ENCODE measurements around the gene DNAJB1.
"Not testable (repeated sequence)": the region's sequence is repeated elsewhere in the genome, so short reads cannot be mapped to it uniquely, and the experiment has no call there.

The DNAJB1 gene

DNA sequence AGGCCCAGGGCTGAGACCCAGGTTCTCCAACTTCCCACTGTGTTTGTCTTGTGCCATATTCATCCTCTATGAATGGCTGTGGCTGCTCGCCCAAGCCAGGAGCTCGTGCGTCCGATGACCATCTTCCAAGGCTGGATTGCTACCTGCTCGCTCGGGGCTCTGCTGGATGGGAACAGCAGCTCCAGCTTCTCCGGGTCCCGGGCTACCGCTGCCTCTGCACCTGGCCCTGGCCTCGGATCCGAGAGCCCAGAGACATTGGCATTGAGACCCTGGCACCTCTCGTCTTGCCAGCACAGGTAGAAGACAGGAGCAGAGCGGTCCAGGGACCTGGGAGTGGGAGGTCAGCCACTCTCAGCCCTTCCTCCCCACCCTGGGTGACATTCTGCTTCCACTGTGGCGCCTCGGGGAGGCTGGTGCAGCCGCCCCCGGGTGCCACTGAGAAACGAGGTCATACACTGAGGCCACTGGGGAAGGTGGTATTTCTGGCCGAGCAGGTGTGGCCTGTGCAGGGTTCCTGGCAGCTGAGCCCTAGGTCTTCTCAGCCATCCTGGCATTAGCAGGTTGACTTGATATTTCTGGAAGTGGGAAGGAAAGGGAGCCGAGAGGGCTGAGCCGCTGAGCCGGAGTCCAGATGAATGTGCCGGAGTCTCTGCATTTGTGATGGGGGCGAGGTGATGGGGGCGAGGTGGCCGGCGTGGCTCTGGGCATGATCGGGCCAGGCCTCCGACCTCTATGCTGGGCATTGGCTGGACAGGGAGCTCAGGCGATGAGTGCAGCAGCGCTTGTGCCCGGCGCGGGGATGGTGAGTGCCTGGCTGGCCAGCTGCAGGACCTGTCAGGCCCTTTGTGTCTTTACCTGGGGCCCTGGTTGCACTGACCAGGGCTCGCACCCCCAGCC is 35.1 kb upstream of the DNAJB1 start:
- H3K36me3 ChIP-seq (ENCODE audit: control insufficient read depth, insufficient read depth, low read length) = no peaks in the 10 kb centered on the region; the same call in 1 of the 2 replicates
- no peak for DNase-seq (ENCODE audit: low read depth, low spot score)
- WGBS (ENCODE audit: insufficient coverage, insufficient read length) = no CpG with 5 or more reads among the region's 35 CpGs
- peaks cover 2% of the 10 kb centered on the region; the same call in 1 of the 2 replicates for H3K4me1 ChIP-seq (ENCODE audit: control insufficient read depth, insufficient read depth, low read length)
- H3K27me3 ChIP-seq (ENCODE audit: control insufficient read depth, insufficient read depth, low read length) = no peaks in the 10 kb centered on the region
- H3K27ac ChIP-seq (ENCODE audit: low read length) = no peak overlapping the region
- H3K4me3 ChIP-seq (ENCODE audit: low read length) = no peak overlapping the region
- no peaks in the 10 kb centered on the region for H3K9me3 ChIP-seq (ENCODE audit: control insufficient read depth, insufficient read depth, low read length)

DNA sequence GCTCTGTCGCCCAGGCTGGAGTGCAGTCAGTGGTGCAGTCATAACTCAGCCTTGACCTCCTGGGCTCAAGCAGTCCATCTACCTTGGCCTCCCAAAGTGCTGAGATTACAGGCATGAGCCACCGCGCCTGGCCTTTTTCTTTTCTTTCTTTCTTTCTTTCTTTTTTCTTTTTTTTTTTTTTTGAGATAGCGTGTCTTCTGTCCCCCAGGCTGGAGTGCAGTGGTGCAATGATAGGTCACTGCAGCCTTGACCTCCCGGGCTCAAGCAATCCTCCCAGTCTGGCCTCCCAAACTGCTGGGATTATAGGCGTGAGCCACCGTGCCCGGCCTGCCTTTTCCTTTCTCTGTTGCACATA is 33.8 kb upstream of the DNAJB1 start:
- H3K4me3 ChIP-seq (ENCODE audit: low read length); H3K36me3 ChIP-seq (ENCODE audit: control insufficient read depth, insufficient read depth, low read length); H3K27ac ChIP-seq (ENCODE audit: low read length); H3K27me3 ChIP-seq (ENCODE audit: control insufficient read depth, insufficient read depth, low read length); DNase-seq (ENCODE audit: low read depth, low spot score); H3K9me3 ChIP-seq (ENCODE audit: control insufficient read depth, insufficient read depth, low read length); H3K4me1 ChIP-seq (ENCODE audit: control insufficient read depth, insufficient read depth, low read length): not testable (repeated sequence)
- WGBS (ENCODE audit: insufficient coverage, insufficient read length) = no CpG with 5 or more reads among the region's 8 CpGs

DNA sequence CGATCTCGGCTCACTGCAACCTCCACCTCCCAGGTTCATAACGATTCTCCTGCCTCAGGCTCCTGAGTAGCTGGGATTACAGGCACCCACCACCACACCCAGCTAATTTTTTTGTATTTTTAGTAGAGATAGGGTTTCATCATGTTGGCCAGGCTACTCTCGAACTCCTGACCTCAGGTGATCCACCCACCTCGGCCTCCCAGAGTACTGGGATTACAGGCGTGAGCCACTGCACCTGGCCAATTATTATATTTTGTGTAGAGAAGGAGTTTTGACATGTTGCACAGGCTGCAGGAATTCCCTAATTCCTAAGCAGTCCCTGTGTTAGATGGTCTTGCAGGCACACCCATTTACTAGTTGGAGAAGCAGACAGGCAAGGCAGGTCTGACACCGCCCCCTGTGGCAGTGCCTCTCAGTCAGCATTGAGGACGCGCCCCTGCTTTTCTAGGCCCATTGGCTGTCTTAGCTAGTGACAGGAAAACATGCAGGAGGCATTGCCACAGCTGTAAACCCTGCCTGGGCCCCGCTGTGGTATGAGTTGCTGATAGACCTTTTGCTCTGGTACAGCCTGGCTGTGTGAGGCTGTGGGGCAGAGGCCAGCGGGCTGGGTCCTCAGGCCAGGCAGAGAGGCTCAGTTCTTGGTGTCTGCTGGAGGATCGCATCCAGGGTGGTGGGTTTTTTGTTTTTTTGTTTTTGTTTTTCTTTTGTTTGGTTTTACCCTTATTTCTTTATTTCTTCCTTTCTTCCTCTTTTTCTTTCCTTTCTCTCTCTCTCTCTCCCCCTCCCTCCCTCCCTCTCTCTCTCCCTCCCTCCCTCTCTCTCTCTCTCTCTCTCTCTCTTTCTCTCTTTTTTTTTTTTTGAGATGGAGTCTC is 33.2 kb upstream of the DNAJB1 start:
- H3K36me3 ChIP-seq (ENCODE audit: control insufficient read depth, insufficient read depth, low read length); H3K4me3 ChIP-seq (ENCODE audit: low read length); H3K27me3 ChIP-seq (ENCODE audit: control insufficient read depth, insufficient read depth, low read length); H3K9me3 ChIP-seq (ENCODE audit: control insufficient read depth, insufficient read depth, low read length); H3K27ac ChIP-seq (ENCODE audit: low read length); H3K4me1 ChIP-seq (ENCODE audit: control insufficient read depth, insufficient read depth, low read length): not testable (repeated sequence)
- peak; percentile 55 for DNase-seq (ENCODE audit: low read depth, low spot score)
- WGBS (ENCODE audit: insufficient coverage, insufficient read length) = no CpG with 5 or more reads among the region's 12 CpGs

DNA sequence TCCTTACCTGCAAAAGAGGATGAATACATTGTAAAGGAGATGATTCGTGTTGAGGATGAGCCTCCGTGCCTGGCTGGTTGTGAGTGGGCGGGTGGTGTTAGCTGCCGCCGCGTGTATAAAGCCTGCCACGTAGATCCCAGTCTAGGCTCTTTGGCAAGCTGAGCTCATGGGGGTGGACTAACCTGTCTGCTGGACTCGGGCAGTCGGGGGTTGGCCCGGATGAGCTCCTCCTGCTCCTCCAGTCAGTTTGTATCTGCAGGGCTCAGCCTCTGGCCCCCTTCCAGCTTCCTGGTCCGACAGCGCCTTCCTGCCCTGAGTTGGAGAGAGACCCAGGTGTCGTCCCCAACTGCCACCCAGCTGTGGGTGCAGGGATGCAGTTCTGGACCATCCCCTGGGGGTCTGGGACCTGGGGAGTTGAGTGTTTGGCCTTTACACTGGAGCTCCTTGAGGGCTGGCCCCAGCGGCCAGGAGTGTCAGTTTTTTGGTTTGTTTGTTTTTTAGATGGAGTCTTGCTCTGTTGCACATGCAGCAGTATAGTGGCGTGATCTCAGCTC is 32.1 kb upstream of the DNAJB1 start:
- Histone ChIP-seq H3K9me3 (ENCODE audit: control insufficient read depth, insufficient read depth, low read length) (no peaks in the 10 kb centered on the region), H3K4me1 (ENCODE audit: control insufficient read depth, insufficient read depth, low read length) (peaks cover 3% of the 10 kb centered on the region; the same call in 1 of the 2 replicates), H3K4me3 (ENCODE audit: low read length) (no peak overlapping the region), H3K27me3 (ENCODE audit: control insufficient read depth, insufficient read depth, low read length) (no peaks in the 10 kb centered on the region), H3K36me3 (ENCODE audit: control insufficient read depth, insufficient read depth, low read length) (no peaks in the 10 kb centered on the region; the same call in 1 of the 2 replicates), H3K27ac (ENCODE audit: low read length) (no peak overlapping the region)
- DNase-seq (ENCODE audit: low read depth, low spot score) = no peak
- no CpG with 5 or more reads among the region's 15 CpGs for WGBS (ENCODE audit: insufficient coverage, insufficient read length)

DNA sequence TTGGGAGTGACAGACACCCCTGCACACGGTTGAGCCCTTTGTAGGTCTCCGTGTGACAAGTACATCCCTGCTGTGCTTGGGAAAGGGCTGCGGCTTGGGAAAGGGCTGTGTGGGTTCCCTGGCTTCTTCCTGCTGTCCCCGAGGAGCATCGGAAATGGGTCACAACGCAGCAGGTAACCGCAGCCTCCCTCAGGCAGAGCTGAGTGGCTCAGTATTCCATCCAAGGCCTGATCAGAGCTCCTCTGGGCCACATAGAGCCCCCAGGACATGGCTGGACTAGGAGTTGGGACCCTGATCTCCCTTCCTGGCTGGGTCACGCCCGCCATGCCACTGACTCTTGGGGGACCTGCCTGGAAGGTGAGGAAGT is 27.5 kb upstream of the DNAJB1 start:
- WGBS (ENCODE audit: insufficient coverage, insufficient read length) = no CpG with 5 or more reads among the region's 9 CpGs

DNA sequence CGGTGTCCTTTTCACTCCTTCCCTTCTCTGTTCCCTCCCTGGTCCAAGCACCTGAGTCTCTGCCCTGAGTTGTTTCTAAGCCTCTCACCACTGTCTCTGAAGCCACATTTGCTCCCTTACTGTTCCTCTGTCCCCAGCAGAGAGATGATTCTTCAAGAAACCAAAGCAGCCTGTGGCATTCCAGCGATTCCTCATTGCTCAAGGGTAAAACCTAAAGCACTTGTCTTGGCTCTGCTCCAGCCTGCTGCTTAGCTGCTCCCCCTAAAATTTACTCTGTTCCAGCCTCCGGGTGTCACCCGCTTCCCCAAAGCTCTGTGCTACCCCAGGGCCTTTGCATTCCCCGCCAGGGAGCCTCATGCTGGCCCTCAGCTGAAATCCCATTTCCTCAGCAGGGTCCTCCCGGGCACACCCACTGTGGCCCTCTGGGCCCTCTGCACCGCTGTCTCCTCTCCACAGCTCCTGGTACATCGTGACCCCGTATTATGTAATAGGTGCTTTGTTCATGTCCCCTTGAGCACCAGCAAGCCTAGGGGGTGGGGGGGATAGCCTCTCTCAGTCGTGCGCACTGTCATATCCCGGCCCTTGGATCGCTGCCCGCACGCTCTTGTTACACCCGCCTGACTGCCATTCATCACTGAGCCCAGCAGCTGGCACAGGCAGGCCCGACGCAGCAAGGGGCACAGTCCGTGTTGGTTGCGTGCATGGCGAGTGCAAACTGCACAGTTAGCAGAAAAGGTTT is 26.9 kb upstream of the DNAJB1 start:
- Histone ChIP-seq H3K9me3 (ENCODE audit: control insufficient read depth, insufficient read depth, low read length) (no peaks in the 10 kb centered on the region), H3K4me3 (ENCODE audit: low read length) (no peak overlapping the region), H3K36me3 (ENCODE audit: control insufficient read depth, insufficient read depth, low read length) (no peaks in the 10 kb centered on the region), H3K27me3 (ENCODE audit: control insufficient read depth, insufficient read depth, low read length) (no peaks in the 10 kb centered on the region), H3K27ac (ENCODE audit: low read length) (no peak overlapping the region), H3K4me1 (ENCODE audit: control insufficient read depth, insufficient read depth, low read length) (0 out of 2 replicates have a peak, but pooled peaks cover 1% of the 10 kb centered on the region)
- no peak for DNase-seq (ENCODE audit: low read depth, low spot score)
- WGBS (ENCODE audit: insufficient coverage, insufficient read length) = no CpG with 5 or more reads among the region's 21 CpGs

More for the DNA sequence above, 27.5 kb upstream of the DNAJB1 start:
- H3K4me1 ChIP-seq (ENCODE audit: control insufficient read depth, insufficient read depth, low read length) = 0 out of 2 replicates have a peak, but pooled peaks cover 1% of the 10 kb centered on the region
- no peaks in the 10 kb centered on the region for H3K36me3 ChIP-seq (ENCODE audit: control insufficient read depth, insufficient read depth, low read length)
- DNase-seq (ENCODE audit: low read depth, low spot score) = no peak
- no peak overlapping the region for H3K4me3 ChIP-seq (ENCODE audit: low read length)
- H3K9me3 ChIP-seq (ENCODE audit: control insufficient read depth, insufficient read depth, low read length) = no peaks in the 10 kb centered on the region
- no peaks in the 10 kb centered on the region for H3K27me3 ChIP-seq (ENCODE audit: control insufficient read depth, insufficient read depth, low read length)
- H3K27ac ChIP-seq (ENCODE audit: low read length) = no peak overlapping the region

DNA sequence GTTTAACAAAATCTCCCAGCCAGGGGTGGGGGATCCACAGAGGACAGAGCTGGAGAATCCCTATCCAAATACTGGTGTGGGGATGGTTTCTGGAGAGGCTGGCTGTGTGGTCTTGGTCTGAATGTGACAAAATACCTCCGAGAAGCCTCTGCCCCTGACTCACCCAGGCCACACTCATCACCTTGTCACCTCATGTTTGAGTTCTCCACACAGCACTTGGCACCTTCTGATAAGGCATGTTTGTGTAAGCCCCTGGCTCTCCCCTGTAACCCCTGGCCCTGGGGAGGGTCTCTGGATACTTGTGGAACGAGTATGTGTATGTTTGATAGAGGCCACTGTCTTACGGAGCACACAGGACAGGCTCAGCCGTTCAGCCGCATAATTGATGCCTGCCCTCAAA is 25.9 kb upstream of the DNAJB1 start:
- no CpG with 5 or more reads among the region's 5 CpGs for WGBS (ENCODE audit: insufficient coverage, insufficient read length)
- H3K27me3 ChIP-seq (ENCODE audit: control insufficient read depth, insufficient read depth, low read length) = no peaks in the 10 kb centered on the region
- H3K27ac ChIP-seq (ENCODE audit: low read length) = no peak overlapping the region
- H3K4me3 ChIP-seq (ENCODE audit: low read length) = no peak overlapping the region
- H3K36me3 ChIP-seq (ENCODE audit: control insufficient read depth, insufficient read depth, low read length) = no peaks in the 10 kb centered on the region
- no peak for DNase-seq (ENCODE audit: low read depth, low spot score)
- H3K9me3 ChIP-seq (ENCODE audit: control insufficient read depth, insufficient read depth, low read length) = no peaks in the 10 kb centered on the region
- H3K4me1 ChIP-seq (ENCODE audit: control insufficient read depth, insufficient read depth, low read length) = 0 out of 2 replicates have a peak, but pooled peaks cover 1% of the 10 kb centered on the region

DNA sequence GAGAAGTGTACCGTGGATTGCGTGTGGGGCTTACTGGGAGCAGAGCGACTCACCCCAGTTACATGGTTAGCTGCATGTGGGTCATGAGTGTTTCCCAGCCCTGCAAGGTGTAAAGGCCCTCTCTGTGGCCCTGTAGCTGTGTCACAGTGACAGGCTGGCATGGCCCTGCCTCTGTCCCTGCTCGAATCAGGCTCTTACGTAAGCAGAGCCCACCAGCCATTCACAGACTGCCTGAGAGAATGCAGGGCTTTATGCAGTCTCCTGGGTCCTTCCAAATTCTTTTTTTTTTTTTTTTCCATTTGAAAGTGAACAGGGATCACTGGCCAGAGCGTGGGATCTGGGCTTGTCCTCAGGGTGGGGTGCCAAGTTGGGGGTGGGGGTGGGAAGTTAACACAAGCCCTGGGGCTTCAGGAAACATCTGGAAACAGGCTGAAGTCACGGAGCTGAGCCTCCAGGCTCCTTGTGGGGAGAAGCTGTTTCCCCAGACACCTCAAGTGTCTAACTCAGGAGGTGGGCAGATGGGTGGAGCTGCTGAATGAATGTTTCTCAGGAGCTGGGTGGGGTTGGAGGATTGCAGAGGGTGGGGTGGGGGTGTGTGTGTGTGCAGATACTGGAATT is 24.6 kb upstream of the DNAJB1 start:
- no peak overlapping the region for H3K27ac ChIP-seq (ENCODE audit: low read length)
- no peaks in the 10 kb centered on the region for H3K27me3 ChIP-seq (ENCODE audit: control insufficient read depth, insufficient read depth, low read length)
- no CpG with 5 or more reads among the region's 7 CpGs for WGBS (ENCODE audit: insufficient coverage, insufficient read length)
- H3K9me3 ChIP-seq (ENCODE audit: control insufficient read depth, insufficient read depth, low read length) = no peaks in the 10 kb centered on the region
- H3K4me3 ChIP-seq (ENCODE audit: low read length) = no peak overlapping the region
- H3K36me3 ChIP-seq (ENCODE audit: control insufficient read depth, insufficient read depth, low read length) = no peaks in the 10 kb centered on the region
- DNase-seq (ENCODE audit: low read depth, low spot score) = no peak
- 0 out of 2 replicates have a peak, but pooled peaks cover 1% of the 10 kb centered on the region for H3K4me1 ChIP-seq (ENCODE audit: control insufficient read depth, insufficient read depth, low read length)

DNA sequence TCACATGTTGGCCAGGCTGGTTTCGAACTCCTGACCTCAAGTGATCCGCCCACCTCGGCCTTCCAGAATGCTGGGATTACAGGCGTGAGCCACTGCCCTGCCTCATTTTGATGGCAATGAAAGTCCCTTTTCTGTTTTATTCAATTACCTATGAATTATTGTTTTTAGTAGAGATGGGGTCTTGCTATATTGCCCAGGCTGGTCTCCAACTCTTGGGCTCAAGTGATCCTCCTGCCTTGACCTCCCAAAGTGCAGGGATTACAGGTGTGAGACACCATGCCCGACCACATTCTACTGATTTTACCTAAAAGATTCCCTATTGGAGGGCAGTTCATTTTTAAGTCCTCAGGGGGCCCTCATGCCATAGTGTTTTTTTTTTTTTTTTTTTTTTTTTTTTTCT is 23.8 kb upstream of the DNAJB1 start:
- WGBS (ENCODE audit: insufficient coverage, insufficient read length) = no CpG with 5 or more reads among the region's 5 CpGs
- not testable (repeated sequence) for H3K9me3 ChIP-seq (ENCODE audit: control insufficient read depth, insufficient read depth, low read length); H3K4me3 ChIP-seq (ENCODE audit: low read length); H3K36me3 ChIP-seq (ENCODE audit: control insufficient read depth, insufficient read depth, low read length); DNase-seq (ENCODE audit: low read depth, low spot score); H3K4me1 ChIP-seq (ENCODE audit: control insufficient read depth, insufficient read depth, low read length); H3K27ac ChIP-seq (ENCODE audit: low read length); H3K27me3 ChIP-seq (ENCODE audit: control insufficient read depth, insufficient read depth, low read length)
